Stimulated activated CD4-positive, alpha-beta T cell treated with anti-CD3 and anti-CD28 coated beads, Interleukin-1b, Interleukin-23, amount 100 ng/mL, for 48 hours (primary cell): ENCODE measurements around the gene SRGAP1.
"Not testable (repeated sequence)": the region's sequence is repeated elsewhere in the genome, so short reads cannot be mapped to it uniquely, and the experiment has no call there.

Experiments
- DNase-seq: peaks from one replicate; pipeline ENCODE4 v3.0.0-alpha.2; 2020

The SRGAP1 gene

DNA sequence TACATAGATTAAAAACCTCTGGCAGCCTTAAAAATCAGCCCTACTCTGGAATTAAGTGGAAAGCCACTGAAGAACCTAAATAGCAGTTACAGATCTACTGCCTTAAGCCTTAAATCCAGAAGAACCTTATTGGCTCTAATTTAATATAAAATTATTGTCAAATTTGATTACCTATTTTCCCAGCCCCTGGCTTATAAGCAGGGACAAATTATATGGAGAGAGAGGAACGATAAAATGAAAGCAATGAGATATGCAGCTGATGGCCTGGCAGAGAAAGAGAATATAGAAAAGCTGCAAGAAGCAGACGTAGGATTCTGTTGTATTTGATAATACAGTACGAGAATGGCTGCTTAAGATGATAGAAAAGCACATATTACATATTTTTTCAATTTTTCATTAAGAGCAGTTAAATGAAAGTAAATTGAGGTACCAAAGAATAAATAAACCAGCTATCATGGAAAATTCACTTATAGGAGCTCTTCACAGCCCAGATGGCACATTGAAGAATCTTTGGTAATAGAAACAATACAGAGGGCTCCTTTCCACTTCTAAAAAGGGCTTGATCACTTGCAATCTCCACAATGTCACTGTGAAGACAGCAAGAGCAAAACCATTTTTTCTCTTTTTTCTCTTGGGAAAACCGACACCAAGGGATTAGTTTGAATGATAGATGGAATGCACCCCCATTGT lies 248.2 kb downstream of the SRGAP1 start:
- no peak for DNase-seq

DNA sequence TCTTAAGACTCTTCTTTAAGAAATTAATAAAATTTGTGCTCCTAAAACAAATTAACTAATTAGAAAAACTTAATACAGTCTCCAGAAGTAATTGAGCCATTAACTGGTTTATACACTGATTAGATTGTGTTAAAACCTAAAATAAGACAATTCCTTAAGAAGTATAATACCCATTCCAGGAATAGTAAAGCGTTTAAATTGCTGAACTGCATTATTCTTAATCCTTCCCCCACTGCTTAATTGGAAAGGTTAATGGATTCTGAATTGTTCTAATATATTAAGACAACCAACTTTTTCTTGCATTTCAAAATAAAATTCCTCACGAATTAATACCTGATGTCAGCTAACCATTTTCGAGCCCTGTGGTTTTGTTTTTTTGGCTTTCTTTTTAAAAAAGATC lies 249.2 kb downstream of the SRGAP1 start:
- no peak for DNase-seq

DNA sequence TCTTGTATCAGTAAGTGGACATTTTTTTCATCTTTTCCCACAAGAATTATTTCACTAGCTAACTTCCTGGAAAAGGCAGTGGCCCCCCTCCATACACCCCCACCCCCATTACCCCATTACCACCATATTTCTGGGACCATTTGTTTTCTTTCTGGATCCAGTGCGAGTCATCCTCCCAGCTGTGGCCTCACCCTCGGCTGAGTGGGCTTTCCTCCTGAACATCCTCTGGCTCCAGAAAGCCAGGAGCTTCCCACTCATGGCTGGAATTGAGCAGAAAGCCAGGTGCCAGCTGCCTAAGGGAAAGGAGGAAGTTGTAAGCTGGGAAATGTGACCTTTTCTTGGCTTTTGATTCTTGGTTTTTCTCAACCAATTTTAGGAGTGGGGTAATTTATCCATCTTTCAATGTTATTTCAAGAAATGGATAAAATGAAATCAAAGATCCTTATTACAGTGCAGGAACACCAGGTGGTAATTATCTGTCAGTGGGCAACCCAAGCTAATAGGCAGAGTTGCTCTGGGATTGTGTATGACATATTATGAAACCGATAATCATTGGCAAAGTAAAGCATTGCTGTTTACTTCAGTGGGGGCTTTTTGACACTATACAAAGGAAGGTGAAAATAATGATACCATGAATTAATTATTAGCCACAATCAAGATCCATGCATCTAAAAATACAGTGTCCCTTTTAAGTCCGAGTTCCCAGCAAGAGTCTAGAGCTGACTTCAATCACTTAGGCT lies 253.0 kb downstream of the SRGAP1 start:
- DNase-seq = no peak

DNA sequence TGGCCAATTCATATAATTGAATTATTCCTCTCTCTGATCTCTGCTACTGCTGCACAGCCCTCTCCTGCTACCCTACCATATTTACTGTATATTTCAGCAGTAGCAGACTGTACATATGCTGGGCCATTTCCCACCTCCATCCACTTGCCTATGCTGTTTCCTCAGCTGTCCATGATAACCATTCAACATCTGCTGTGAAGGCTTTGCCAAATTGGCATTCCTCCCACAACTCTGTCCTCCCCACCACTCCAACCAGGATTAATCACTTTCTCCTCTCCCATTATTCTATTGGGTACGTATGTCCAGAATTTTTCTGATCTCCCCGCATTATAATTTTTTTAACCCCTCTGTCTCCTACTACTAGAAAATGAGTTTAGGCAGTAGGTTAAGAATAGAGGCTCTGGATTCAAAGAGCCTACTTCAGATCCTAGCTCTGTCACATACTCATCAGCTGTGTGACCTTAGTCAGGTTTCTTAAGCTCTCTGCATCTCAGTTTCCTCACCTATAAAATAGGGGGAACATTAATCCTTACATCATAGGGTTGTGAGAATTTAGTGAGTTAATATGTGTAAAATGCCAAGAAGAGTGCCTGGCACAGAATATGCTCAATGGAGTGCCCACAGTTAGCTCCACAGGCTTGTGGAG lies 254.3 kb downstream of the SRGAP1 start:
- no peak for DNase-seq

DNA sequence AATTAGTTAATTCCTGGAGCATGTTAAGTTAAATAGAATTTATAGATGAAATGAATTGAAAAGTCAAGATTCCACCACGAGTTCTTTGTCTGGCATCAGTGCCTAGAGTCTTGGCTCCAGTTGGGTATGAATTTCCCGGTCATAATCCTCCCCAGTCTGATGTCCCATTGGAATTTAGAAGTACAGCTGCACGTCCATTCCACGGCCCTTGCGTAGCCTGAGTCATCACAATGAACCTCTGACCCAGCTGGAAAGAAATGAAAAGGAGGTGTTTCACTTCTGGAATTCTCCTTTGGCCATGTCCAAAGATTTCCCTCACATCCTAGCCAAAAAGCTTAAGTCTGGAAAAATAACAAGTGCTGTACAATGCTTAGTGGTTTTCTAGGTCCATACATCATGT lies 254.9 kb downstream of the SRGAP1 start:
- no peak for DNase-seq

DNA sequence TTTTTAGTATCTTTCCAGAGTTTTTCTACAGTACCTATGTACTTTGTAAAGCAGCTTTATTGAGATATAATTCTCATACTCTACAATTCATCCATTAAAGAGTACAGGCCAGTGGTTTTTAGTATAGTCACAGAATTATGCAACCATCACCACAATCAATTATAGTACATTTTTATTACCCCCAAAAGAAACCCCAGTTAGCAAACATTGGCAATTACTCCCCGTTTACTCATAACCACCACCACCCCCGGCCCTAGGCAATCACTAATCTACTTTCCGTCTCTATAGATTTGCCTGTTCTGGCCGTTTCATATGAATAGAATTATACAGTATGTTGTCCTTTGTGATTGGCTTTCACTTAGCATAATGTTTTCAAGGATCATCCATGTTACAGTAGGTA lies 257.8 kb downstream of the SRGAP1 start:
- DNase-seq = no peak

DNA sequence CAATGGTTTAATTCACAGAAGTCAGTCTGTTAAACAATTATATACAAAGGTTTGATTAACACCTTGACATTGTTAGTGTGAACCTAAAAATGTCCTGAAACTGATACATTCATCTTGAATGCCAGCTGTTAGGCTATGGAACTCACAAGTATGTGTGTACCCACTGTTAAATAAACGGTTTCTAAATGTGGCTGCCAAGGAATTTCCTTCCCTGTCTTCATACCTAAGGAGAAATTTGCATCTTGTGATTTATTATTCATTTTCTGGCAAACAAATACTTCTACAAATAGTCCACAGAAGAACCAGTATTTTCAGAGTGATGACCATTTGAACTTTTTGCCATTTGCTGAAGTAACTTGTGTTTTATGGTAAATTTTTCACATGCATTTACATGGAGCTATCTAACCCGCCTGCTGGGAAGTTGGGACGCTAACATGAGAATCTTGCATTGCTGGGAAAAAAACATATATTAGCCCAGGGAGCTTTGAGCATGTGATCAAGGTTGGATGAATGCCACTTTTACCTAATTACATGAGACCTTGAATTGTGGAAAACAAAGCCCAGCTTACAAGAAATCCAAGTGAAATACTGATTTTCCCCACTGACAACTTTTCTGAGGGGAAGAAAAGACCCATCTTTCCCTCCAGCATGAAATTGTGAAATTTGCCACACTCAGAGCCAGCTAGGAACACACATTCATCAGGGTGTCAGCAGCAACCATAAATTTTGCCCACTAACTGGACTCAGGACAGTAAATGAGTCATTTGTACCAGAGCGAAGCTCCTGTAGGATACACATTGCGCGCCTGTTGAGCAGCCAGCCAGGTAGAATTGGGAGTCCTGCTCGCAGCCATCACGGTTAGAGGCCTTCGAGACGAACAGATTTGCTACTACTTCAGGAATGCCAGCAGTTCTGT lies 259.6 kb downstream of the SRGAP1 start:
- DNase-seq = no peak

DNA sequence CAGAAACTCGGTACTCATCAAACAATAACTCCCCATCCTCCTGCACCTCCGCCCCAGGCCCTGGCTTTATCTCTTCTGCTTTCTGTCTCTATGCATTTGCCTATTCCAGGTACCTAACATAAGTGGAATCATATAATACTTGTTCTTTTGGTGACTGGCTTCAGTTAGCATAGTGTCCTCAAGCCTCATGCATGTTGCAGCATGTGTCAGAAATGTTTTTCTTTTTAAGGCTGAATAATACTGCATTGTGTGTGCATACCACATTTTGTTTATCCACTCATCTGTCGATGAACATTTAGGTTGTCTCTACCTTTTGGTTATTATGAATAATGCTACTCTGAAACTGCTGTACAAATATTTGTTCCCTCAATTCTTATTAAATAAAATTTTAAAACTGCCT lies 260.5 kb downstream of the SRGAP1 start:
- no peak for DNase-seq

DNA sequence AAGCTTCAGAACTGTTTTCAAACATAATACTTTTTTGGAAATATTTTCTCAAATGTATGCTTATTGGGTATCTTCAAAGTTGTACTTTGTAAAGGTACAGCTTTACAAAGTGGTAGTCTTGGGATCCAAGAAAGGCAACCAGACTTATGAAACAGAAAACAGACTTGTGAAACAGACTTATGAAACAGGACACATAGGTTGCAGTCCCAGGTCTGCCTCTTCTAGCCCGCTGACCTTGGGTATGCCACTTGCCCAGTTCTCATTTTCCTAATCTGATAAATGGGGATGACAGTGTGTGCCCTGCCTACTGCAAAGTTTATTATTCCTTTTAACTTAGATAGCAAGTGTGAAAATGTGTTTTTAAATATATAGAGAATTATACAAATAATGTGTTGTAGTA lies 263.3 kb downstream of the SRGAP1 start:
- no peak for DNase-seq

DNA sequence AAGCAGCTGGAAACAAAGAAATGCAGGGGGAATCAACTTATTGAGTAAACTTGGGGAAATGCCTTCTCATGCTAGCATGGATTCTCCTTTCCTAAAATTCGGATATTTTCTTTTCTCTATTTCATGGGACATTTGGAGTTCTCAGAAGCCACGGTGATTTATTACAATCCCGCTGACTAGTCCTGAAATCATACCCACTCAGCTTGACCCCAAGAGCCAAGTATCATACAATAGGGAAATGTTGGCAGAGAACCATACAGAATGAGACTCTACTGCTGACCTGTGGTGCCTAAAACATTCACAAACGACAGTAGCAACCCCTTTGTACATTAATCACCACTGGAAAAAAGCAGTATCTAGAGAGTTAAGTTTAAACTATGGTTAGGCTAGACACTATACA lies 265.2 kb downstream of the SRGAP1 start:
- DNase-seq = no peak

DNA sequence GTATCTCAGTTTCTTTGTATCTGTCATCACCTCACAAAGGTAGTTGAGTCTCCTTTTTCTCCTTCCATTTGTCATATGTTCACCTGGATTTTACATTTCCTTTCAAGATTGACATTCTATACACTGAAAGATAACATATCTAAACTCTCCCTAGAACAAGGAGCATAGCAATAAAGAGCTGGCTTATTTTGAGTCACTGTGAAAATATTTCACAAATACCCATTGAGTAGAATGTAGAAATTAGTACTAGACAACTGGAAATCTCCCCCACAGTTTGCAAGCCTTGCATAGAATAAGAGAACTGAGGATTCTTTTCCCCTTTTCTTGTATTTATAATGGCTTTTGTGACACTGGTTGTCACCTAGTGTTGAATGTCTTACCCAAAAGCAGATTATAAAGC lies 266.4 kb downstream of the SRGAP1 start:
- no peak for DNase-seq

DNA sequence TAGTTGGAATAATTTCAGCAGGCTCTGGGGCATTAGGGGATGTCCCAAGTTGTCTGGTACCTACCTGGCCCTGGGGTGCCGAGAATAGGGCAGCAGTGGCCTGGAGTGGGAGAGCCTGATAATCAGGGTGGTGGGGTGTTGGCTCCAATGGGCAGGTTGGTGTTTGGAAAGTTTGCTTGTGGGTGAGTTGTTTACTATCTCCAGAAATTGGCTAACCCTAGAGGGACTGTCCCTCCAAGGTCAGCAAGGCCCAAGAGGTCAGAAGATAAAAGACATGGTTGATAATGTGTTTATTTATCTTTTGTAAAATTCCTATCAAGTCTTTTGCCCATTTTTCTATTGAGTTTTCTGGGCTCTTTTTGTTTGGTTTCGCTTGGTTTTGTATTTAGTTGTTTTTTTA lies 272.5 kb downstream of the SRGAP1 start:
- DNase-seq = no peak

DNA sequence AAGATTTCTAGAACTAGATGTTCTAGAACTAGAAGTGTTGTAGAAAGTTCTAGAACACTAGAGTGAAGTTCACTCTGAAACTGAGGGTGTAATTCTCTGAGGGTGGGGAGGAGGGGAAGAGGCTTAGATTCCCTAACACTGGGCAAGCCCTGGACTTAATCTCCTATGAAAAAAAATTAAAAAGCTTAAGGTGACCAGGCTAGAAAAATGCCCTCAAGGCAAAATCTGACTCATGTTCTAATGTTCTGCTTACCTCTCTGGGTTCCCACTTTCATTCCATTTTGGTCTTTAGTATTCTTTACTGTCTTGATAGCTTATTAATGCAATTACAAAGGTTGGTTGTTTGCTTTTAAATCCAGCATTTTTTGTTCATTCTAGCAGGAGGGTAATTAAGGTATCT lies 276.1 kb downstream of the SRGAP1 start:
- no peak for DNase-seq

DNA sequence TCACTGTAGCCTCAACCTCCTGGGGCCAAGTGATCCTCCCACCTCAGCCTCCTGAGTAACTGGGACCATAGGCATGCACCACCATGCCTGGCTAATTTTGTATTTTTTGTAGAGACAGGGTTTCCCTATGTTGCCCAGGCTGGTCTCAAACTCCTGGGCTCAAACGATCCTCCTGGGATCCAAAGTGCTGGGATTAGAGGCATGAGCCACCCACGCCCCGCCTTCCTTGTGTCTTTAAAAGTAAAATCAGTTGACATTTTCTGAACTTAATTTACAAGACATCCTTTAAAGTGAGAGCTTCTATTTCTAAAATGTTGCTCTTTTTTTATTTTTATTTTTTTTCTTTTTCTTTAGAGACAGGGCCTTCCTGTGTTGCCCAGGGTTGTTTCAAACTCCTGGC lies 276.6 kb downstream of the SRGAP1 start:
- DNase-seq = not testable (repeated sequence)

DNA sequence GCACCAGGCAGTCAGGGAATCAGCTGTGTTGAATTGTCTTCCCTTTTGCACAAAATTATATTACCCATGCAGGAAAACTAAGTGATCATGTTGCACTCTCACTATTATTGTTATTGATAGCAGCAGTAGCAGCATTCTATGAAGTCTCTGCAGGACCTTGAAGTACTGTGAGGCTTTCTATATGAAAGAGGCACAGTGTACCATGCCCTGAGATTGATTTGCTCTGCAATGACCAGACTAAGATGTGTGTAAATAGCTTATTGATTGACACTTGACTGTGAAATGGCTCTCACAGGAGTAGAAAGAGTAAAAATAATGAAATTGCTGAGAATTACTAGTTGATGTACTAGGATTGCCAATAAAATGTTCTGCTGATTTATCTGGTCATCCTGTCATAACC lies 277.7 kb downstream of the SRGAP1 start:
- DNase-seq = no peak

DNA sequence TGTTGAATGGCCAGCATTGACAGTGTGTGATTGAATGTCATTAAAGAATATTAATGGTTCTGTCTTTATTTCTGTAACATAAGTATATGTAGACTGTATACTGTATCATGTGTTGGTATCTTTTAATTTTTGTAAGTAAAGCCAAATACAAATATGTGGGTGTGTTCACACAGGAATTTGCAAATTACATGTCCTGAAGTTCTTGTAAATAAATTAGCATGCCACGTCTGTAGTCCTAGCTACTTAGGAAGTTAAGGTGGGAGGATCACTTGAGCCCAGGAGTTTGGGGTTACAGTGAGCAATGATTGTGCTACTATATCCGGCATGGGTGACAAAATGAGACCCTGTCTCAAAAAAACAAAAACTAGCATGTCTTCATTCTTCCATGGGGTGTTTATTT lies 278.5 kb downstream of the SRGAP1 start:
- no peak for DNase-seq

DNA sequence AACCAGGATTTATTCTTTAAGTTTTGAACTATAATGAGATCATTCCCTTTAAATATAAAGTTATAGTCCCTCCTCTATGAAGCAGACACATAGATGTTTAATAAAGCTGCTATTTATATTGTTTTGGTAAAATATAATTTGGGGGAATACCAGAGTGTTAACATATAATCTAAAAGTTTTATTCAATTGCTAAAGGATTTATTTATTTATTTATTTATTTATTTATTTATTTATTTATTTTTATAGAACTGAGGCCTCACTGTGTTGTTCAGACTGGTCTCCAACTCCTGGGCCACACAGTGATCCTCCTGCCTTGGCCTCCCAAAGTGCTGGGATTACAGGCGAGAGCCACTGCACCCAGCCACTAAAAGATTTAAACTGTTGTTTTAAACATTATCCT lies 278.9 kb downstream of the SRGAP1 start:
- no peak for DNase-seq

DNA sequence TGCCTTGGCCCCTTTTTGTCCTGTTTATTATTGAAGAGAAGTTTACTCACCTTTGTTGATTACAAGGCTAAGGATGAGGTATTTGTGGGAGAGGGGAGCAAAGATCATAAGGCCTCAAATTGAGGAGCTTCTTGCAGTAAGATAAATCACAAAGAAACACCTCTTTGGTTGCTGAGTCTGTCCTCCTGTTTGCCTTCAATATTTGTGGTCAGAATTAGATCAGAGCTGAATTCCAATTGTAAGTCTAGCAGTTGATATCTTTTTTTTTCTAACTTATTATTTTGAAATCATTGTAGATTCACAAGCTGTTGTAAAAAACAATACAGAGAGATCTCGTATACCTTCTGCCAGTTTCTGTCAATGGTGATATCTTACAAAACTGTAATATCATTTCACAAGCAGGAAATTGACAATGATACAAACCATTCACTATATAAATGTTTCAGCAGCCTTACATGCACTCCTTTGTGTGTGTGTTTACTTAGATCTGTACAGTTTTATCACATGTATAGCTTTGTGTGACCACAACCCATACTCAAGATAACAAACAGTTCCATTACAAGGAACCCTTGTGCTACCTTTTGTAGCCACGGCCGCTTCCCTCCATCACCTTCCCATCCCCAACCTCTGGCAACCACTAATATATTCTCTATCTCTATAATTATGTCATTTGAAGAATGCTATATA lies 280.2 kb downstream of the SRGAP1 start:
- DNase-seq = no peak

DNA sequence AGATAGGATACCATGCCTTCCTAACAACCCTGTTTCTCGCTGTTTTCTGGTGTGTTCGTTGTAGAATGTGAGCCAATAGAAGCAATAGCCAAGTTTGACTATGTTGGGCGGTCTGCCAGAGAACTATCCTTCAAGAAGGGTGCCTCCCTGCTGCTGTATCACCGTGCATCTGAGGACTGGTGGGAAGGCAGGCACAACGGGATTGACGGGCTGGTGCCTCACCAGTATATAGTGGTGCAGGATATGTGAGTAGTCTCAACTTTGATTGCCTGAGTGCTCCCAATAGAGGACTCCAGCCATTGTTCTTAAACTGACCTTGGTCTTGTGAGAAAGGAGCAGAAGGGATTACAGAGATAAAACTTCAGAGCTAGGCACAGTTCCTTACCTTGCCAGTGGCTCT lies 281.4 kb downstream of the SRGAP1 start:
- no peak for DNase-seq

DNA sequence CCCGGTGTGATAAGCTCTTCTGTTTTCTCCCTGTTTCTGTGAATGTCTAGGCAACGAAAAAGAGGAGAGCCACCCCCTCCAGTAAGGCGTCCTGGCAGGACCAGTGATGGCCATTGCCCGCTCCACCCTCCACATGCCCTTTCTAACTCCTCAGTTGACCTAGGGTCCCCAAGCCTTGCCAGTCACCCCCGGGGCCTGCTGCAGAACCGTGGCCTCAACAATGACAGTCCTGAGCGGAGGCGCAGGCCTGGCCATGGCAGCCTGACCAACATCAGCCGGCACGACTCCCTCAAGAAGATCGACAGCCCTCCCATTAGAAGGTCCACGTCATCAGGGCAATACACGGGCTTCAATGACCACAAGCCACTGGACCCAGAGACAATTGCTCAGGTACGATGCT lies 283.3 kb downstream of the SRGAP1 start:
- no peak for DNase-seq

DNA sequence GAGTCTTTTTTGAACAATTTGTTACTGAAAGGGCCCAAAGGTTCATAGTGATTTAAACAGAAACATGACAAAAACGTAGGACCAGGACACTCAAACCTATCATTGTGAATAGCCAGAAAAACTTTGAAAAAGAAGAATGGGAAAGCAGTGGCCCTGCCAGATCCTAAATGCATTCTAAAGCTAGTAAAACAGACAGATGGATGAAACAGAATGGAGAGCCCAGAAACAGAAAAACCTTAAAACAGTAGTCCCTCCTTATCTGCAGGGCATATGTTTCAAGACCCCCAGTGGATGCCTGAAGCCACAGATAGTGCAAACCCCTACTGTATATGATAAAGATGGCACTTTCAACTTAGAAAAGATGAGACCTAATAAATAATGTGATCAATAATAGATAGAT lies 283.9 kb downstream of the SRGAP1 start:
- no peak for DNase-seq

DNA sequence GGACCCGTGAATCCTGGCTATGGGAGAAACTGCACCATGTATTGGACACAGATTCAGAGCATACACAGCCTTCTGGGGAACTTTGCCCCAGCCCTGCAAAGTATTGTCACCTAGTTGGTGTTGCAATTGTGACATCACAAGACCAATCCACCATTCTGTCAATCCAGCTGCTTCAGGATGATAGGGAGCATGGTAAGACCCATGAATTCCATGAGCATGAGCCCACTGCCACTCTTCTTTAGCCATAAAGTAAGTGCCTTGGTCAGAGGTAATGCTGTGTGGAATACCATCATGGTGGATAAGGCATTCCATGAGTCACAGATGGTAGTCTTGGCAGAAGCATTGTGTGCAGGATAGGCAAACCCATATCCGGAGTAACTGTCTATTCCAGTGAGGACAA lies 286.0 kb downstream of the SRGAP1 start:
- DNase-seq = not testable (repeated sequence)

DNA sequence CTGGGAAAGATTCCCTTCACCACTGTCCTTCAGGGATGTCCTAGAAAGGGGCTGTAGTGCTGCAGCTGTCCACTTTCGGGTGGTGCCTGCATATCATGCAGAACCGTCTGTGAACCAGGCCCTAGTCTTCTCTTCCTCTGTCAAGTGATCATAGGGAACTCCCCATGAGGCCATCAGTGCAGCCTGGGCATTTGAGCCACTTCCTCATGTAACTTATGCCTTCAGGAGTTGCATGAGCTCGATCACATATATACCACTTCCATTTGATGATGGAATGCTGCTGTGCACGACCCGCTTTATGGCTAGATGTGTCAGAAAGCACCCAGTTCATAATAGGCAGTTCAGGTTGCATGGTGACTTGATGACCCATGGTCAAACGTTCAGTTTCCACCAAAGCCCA lies 287.0 kb downstream of the SRGAP1 start:
- not testable (repeated sequence) for DNase-seq
